GM11168 (cell line): Measurements from ENCODE around the gene DNM2.

Experiments
- in situ Hi-C: fragments of 300-500 bp; cut with MboI; formaldehyde crosslinking; loops from one replicate; pipeline ENCODE4 v1.12.0; 2022; ENCODE audit warnings: low sequenced_read_pairs; ENCODE audit not compliant: unreplicated experiment

DNM2 gene

GRCh38 chr19:10688545-10689280 lies 29.2 kb upstream of the DNM2 start:
- in situ Hi-C loops: no loop called here

DNA sequence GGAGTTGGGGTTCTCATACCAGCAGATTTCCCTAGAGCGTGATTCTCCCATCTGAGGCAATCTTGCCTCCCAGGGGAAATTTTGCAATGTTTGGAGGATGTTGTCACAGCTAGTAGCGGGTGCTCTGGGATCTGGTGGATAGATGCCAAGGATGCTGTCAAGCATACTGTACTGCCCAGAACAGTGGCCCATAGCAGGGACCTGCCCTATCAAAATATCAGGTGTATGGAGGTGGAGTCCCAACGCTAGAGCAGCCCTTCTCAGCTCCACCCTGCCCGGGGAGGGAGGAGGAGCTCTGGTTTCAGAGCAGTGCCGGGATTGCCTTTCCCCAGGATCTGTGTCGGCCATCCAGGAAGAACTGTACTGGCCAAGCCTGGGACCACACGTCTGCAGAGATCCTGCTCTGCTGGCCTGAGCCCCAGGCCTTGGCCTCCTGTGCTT lies 27.5 kb upstream of the DNM2 start:
- in situ Hi-C loops: no loop called here

GRCh38 chr19:10691178-10691881 lies 26.5 kb upstream of the DNM2 start:
- in situ Hi-C loops: no loop called here

DNA sequence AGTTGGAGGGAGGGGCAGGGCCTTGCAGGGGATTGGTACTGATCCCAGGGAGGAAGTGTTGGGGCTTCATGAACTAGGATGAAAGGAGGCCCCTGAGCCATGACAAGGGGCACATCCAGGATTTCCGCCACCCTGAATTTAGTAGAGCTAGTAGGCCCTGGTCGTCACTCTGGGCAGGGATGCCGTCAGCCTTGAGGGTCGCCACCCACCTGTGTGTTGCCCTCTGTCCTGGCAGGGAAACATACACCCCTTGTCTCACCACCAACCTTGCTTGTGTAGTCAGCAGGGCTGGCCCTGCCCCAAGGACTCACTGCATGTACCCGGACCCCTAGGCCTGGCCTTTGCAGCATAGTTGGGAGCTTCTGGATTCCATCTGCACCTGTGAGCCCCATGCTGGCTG lies 26.0 kb upstream of the DNM2 start:
- in situ Hi-C loops: no loop called here

- in situ Hi-C loops: no loop called here
Measured at GRCh38 chr19:10692673-10693264, 25.1 kb upstream of the DNM2 start.

DNA sequence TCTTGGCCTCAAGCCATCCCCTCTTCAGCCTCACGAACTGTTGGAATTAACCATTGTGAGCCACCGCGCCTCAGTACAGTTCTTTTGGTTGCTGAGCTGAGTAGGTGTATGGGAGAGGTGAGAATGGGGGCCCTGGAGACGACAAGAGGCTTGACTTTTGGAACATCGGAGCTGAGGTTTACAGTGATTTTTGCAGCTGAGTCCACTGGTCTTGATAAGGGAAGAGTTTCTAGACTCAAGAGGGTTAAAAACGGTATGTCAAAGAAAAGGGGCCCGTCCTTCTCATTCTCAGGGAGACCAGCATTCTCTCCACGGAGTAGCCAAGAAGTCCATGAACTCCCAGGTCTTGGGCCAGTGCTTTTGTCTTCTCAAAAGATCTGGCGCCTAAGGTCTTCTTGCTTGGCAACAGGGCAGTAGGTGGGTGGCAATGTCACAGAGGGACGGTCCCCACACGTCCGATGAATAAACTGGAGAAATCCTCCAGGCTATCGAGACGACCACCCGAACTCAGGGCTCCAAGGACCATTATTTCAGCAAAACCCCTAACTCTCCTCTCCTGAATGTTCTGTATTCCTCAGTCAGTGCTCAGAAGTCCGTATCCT lies 23.1 kb upstream of the DNM2 start:
- in situ Hi-C loops: no loop called here

DNA sequence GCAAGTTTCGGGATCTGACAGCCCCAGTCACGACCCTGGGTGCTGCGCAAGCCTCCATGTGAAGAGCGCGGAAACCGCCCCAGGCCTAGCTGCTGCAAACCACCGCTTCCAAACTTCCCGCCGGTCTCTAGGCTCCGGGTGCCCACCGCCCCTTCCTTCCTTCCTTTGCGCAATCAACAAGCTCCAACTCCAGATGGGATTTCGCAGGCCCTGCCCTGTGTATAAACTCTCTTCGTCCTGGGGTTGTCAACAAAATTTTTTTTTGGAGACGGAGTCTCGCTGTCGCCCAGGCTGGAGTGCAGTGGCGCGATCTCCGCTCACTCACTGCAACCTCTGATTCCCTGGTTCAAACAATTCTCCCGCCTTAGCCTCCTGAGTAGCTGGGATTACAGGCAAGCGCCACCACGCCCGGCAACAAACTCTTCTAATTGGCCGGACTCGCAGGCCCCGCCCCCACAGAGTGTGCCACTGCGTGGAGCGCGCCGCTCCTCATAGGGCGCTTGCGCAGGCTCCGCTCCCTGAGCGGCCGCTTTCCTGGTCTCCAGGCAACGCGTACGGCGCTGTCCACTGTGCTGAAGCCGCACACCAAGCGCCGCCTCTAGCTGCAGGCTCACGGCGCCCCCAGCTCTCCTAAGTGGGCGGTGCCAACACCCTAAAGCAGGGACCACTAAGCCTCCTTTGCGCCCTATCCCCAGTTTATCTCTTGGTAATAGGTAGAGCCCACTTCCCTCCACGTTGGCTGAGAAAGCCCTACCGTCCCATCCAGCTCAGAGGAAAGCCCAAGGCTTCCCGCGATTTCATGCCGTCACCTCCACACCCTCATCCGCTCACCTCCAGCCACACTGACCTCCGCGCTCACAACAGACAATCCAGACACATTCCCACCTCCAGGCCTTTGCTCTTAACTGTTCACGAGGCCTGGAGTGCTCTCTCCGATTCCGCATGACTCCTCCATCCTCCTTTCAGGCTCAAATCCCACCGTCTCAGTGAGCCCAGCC lies 22.2 kb upstream of the DNM2 start:
- in situ Hi-C loops: no loop called here

DNA sequence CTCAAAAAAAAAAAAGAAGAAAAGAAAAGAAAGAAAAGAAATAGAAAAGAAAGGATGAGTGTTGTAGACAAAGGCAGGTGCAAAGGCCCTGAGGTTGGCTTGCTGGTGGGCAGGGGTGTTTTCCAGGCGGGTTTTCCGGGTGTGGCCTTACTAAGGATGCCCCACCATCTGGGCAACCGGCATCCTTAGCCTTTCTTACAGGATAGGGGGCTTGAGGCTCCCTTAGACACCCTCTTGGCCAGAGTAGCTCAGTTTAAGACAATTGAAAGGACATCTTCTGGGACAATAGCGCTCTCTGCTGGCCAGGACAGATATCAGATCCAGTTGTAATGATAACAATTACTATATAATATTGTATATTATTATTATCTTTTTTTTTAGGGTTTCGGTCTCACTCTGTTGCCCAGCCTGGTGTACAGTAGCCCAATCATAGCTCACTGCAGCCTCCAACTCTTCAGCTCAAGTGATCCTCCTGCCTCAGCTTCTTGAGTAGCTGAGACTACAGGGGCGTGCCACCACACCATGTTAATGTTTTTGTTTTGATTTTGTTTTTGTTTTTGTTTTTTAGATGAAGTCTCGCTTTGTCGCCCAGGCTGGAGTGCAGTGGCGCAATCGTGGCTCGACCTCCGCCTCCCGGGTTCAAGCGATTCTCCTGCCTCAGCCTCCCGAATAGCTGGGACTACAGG lies 18.1 kb upstream of the DNM2 start:
- in situ Hi-C loops: no loop called here

DNA sequence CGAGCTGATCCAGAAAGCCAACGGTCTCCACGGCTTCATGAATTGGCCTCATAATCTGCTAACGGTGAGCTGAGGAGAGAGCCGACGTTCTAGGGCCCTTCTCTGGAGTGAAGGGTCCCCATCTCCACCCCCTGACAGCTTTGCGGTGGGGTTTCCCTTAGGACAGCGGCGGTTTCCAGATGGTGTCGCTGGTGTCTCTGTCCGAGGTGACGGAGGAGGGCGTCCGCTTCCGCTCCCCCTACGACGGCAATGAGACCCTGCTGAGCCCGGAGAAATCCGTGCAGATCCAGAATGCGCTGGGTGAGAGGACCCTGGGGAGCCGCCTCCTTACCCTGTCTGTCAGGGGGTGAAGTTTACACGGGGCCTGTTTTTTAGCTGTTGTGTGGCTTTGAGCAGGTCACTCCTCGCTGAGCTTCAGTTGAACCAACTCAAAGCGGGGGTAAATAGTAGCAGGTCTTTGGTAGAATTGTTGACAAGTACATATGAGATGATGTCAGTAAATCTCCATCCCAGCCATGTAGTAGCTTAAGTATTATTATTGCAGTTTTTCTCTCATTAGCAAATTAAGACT lies 15.8 kb upstream of the DNM2 start:
- in situ Hi-C loops: no loop called here

DNA sequence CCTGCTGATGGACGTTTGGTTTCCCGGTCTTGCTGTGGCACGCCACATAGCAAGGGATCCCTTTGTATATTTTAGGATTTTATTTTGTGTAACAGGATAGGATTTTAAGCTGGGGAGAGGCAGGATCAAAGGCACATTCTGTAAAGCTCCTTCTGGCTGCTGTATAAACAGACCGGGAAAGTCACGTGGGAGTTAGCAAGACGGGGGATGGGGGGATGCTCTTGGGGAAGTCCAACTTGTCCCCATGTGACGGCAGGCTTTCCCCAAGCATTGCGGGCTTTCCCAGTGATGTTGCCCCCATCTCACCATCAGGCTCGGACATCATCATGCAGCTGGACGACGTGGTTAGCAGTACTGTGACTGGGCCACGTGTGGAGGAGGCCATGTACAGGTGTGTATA lies 10.9 kb upstream of the DNM2 start:
- in situ Hi-C loops: no loop called here

GRCh38 chr19:10707440-10707839 lies 10.4 kb upstream of the DNM2 start:
- in situ Hi-C loops: no loop called here

DNA sequence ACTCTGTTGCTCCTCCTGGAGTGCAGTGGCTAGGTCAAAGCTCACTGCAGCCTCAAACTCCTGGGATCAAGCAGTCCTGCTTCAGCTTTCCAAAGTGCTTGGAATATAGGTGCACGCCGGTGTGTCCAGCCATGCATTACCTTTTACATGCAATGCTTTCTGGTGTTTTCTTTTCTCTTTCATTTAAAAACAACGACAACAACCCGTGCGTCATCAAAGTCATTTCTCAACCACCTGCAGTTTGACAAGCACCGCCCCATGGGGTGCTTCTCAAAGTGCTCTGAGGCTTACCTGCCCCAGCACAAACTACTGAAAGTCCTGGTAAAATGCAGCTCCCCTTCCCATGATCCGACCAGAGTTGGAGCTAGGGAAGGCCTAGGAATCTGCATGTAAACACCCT lies 9.6 kb upstream of the DNM2 start:
- in situ Hi-C loops: no loop called here

DNA sequence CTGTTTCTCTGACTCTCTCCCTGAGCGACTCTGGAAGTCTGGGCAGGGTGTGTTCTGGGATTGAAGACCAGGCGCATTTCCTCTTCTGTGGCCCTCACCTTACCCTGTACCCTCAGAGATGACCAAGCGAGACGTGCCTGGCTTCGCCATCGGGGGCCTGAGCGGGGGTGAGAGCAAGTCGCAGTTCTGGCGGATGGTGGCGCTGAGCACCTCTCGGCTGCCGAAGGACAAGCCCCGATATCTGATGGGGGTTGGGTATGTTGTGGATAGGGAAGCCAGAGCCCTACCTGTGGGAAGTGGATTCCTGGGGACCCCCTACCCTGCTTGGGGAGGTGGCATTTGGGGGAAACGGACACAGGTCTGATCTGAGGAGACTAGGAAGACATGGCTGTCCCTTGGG lies 5.8 kb upstream of the DNM2 start:
- in situ Hi-C loops: no loop called here

DNA sequence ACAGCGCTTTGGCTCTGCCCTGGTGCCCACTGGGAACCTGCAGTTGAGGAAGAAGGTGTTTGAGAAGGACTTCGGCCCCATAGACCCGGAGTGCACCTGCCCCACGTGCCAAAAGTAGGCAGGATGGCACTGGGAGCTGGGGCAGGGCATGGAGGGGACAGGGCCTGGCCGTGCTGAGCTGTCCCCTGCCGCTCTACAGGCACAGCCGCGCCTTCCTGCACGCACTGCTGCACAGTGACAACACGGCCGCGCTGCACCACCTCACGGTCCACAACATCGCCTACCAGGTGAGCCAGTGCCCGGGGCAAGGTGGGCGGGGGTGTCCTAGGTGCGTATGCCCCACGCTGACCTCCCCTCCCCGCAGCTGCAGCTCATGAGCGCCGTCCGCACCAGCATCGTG lies 5.1 kb upstream of the DNM2 start:
- in situ Hi-C loops: no loop called here

DNA sequence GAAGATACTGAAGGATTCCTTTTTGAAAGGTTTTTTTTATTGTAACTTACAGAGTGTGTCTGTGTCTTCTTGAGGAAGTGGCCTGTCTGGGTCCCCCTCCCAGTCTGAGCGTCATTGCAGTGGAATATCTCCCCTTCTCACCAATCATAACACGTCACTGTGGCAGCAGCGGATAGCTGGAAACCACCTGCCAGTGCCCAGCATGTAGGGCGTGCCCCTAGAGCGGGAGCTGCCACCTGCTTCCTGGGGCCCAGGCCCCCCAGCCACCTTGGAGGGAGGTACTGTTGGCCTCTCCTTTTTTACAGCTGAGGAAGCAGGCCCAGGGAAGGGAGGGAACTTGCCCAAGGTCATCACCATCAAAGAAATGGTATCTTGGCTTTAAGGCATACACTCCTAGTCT lies 4.6 kb upstream of the DNM2 start:
- in situ Hi-C loops: no loop called here

GRCh38 chr19:10717054-10717355 lies 874 bp upstream of the DNM2 start:
- in situ Hi-C loops: no loop called here

DNA sequence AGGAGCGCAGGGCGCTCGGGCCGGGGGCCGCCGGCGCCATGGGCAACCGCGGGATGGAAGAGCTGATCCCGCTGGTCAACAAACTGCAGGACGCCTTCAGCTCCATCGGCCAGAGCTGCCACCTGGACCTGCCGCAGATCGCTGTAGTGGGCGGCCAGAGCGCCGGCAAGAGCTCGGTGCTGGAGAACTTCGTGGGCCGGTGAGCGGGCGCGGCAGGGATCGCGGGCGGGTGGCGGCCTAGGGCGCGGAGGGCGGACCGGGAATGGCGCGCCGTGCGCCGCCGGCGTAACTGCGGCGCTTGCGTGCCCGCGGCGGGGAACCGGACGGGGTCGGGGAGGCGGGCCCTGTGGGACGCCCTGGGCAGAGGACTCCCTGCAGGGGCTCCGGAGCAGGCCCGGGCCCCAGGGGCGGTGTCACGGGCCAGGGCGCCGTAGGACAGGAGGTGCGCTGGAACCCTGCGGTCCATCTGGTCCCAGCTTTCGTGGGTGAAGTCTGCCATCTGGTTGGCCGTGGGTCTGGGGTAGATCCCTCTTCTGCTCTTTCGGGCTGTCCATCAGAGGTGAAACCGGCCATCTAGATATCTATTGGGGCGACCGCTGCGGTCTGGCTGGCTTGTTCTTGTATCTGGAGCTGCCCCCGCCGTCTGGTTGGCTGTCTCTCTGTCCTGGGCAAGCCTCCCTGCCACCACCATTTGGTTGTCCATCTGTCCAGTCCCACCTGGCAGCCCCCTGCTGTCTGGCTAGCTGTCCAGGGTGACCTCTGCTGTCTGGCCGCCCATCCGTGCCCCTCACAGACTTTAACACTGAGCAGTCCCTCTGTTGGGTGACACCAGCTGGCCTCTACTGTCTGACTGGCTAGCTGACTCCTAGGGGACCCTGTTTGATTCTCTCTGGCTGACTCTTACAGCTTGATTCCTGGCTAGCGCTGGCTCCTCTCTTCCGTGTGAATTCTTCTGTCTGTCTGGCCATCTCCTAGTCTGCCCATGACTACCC lies 622 bp downstream of the DNM2 start:
- in situ Hi-C loops: no loop called here

DNA sequence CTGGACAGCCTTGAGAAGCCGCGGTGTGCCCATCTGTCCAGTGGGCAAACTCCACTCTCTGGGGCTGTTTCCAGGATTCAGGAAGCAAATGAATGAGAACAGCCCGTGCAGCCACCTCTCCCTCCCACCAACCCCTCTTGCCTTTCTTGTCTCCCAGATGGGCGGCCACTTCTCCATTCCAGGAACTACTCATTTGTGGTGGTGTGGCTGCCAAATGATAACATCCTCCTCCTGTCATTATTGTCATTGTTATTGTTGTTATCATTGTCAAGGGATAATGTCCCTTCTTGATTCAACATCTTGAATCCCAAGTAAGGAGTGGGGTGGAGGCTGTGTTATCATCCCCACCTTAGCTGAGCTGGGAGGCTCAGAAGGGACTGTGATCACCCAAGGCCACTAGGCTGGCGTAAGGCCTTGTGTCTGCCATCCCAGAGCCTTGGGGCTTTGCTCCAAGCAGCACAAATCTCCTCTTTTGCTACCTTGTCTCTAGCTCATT lies 1.6 kb downstream of the DNM2 start:
- in situ Hi-C loops: no loop called here
